ENCODE measurements around the gene PRICKLE2. TPM values are rescaled to one million over a fixed set of nuclear protein-coding genes. Genes with fewer than 3 reads are reported as not detected.

Gene PRICKLE2
- total and polyA plus RNA-seq, 10 of the 15 experiments (the other 5 are each of a cell fraction or from before 2014, with no cell fraction given): 0.11 to 2.6 (median 0.69) TPM

- CTCF ChIA-PET: interaction anchor here (0.9 kb wide), 1 partner anchor 387 kb away, joined by 3 read pairs; no protein-coding TSS in a partner anchor
- ATAC-seq (no peak), DNase-seq (ENCODE audit: low read depth, low spot score) (no peak), FAIRE-seq (no peak)
- Histone ChIP-seq H2AFZ (ENCODE audit: control insufficient read depth, low read depth, low read length) (no peak overlapping the region), H3K36me3 (ENCODE audit: control insufficient read depth in 2 of 2, insufficient read depth in 2 of 2, low read length in 1 of 2) (no peaks in the 10 kb centered on the region), H3K4me2 (ENCODE audit: control insufficient read depth, insufficient read depth) (no peak overlapping the region), H3K9me3 (replicated peaks; ENCODE audit: control insufficient read depth, insufficient read depth, low read length) (no peaks in the 10 kb centered on the region), H3K27me3 (replicated peaks in 1 of 2; ENCODE audit: control insufficient read depth in 2 of 2, insufficient read depth in 2 of 2, low read length in 1 of 2) (no peaks in the 10 kb centered on the region), H4K20me1 (ENCODE audit: control insufficient read depth, insufficient read depth) (no peaks in the 10 kb centered on the region), H3K27ac (ENCODE audit: control insufficient read depth, insufficient read depth) (no peak overlapping the region), H3K4me1 (ENCODE audit: control insufficient read depth, insufficient read depth, low read length) (no peaks in the 10 kb centered on the region), H3K79me2 (ENCODE audit: control insufficient read depth, insufficient read depth, low read length) (no peaks in the 10 kb centered on the region), H3K9ac (ENCODE audit: control insufficient read depth, insufficient read depth, low read length) (no peak overlapping the region), H3K4me3 (no peak overlapping the region)
- RAD21 ChIA-PET (ENCODE audit: unreplicated experiment): no interaction called here
- in situ Hi-C loops (cut with MboI): no loop called here
- SMC1A ChIA-PET (ENCODE audit: uncharacterized antibody, unreplicated experiment): interaction anchor here (0.8 to 1.8 kb wide), 4 partner anchors 9 to 178 kb away, joined by 3 to 4 read pairs (median 4); no protein-coding TSS in a partner anchor
- 53% methylated on average over 5 of the region's 5 CpGs for WGBS (ENCODE audit: insufficient coverage, insufficient replicate concordance, low lambda C conversion rate, missing lambda C conversion rate)
- no TSS peak for BruUV-seq (replicated peaks)
- TF ChIP-seq FOS (IDR thresholded peaks at IDR 0.05; ENCODE audit: borderline replicate concordance, extremely low read depth, insufficient read length): no peak
- no peak for TF ChIP-seq HDAC6 (IDR thresholded peaks at IDR 0.05; ENCODE audit: unreplicated experiment)
- TF ChIP-seq, protein P1, sequence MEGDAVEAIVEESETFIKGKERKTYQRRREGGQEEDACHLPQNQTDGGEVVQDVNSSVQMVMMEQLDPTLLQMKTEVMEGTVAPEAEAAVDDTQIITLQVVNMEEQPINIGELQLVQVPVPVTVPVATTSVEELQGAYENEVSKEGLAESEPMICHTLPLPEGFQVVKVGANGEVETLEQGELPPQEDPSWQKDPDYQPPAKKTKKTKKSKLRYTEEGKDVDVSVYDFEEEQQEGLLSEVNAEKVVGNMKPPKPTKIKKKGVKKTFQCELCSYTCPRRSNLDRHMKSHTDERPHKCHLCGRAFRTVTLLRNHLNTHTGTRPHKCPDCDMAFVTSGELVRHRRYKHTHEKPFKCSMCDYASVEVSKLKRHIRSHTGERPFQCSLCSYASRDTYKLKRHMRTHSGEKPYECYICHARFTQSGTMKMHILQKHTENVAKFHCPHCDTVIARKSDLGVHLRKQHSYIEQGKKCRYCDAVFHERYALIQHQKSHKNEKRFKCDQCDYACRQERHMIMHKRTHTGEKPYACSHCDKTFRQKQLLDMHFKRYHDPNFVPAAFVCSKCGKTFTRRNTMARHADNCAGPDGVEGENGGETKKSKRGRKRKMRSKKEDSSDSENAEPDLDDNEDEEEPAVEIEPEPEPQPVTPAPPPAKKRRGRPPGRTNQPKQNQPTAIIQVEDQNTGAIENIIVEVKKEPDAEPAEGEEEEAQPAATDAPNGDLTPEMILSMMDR (IDR thresholded peaks at IDR 0.05 in 2 of 3, conservative IDR thresholded peaks at IDR 0.05 in 1 of 3; ENCODE audit: control insufficient read depth in 2 of 3, extremely low read depth in 1 of 3, insufficient read depth in 1 of 3, low read depth in 3 of 3, low read length in 3 of 3): no peak
- no peak for TF ChIP-seq NFYB (IDR thresholded peaks at IDR 0.05; ENCODE audit: insufficient read depth, low read depth, low read length)
- TF ChIP-seq CBX5 (IDR thresholded peaks at IDR 0.05; ENCODE audit: low read depth): no peak
- TF ChIP-seq CHD2 (IDR thresholded peaks at IDR 0.05; ENCODE audit: borderline replicate concordance, low read depth, low read length): no peak
- TF ChIP-seq POU2F2 (IDR thresholded peaks at IDR 0.05; ENCODE audit: borderline replicate concordance, low read depth, low read length): no peak
- TF ChIP-seq TBL1XR1 (IDR thresholded peaks at IDR 0.05; ENCODE audit: low read depth, low read length): no peak
- TF ChIP-seq, protein P2, sequence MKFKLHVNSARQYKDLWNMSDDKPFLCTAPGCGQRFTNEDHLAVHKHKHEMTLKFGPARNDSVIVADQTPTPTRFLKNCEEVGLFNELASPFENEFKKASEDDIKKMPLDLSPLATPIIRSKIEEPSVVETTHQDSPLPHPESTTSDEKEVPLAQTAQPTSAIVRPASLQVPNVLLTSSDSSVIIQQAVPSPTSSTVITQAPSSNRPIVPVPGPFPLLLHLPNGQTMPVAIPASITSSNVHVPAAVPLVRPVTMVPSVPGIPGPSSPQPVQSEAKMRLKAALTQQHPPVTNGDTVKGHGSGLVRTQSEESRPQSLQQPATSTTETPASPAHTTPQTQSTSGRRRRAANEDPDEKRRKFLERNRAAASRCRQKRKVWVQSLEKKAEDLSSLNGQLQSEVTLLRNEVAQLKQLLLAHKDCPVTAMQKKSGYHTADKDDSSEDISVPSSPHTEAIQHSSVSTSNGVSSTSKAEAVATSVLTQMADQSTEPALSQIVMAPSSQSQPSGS (IDR thresholded peaks at IDR 0.05; ENCODE audit: low read length): no peak
- TF ChIP-seq CHD4 (IDR thresholded peaks at IDR 0.05): no peak
- TF ChIP-seq ZNF622 (IDR thresholded peaks at IDR 0.05): no peak
- TF ChIP-seq RUNX3 (IDR thresholded peaks at IDR 0.05; ENCODE audit: low read length): no peak
- TF ChIP-seq YBX1 (IDR thresholded peaks at IDR 0.05): no peak
- no peak for TF ChIP-seq FOXM1 (IDR thresholded peaks at IDR 0.05; ENCODE audit: low read depth, low read length)
- TF ChIP-seq KDM1A (IDR thresholded peaks at IDR 0.05; ENCODE audit: borderline replicate concordance): no peak
- POLR2A ChIA-PET: no interaction called here
- intact Hi-C loops (cut with micrococcal nuclease; ENCODE audit: unreplicated experiment): no loop called here
Observed at GRCh38 chr3:64143409-64144130, 81.7 kb downstream of the PRICKLE2 start.

Measured in GM12878 (cell line).